ENCODE results near the gene UBE2J1. TPM values are rescaled to one million over a fixed set of nuclear protein-coding genes. Genes with fewer than 3 reads are reported as not detected.
"Not testable (repeated sequence)": the region's sequence is repeated elsewhere in the genome, so short reads cannot be mapped to it uniquely, and the experiment has no call there.

The UBE2J1 gene
- total and polyA plus RNA-seq, 2 experiments from 2014 or later, result 44.7 to 64.1 TPM

DNA sequence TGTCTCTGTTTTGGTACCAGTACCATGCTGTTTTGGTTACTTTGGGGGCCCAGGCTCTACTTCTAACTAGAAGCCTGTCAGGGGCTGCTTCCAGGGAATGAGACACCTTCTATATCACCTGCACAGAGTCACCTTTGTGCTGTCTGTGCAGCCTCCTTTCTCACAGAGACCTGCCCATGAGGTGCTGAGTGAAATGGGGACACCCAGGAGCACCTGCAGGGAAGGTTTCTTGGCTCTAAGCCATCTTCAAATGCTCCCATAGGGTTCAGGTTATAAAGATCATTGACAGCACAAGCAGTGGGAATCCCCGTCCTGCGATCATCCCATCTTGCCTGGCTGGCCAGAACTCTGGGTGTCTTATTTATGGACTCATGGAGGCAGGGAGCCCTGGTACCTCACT, 56.5 kb downstream of the UBE2J1 start:
- Histone ChIP-seq H3K4me2 (no peak overlapping the region), H3K36me3 (replicated peaks; ENCODE audit: insufficient read depth, low read depth) (no peaks in the 10 kb centered on the region), H3K4me1 (ENCODE audit: insufficient read depth) (no peaks in the 10 kb centered on the region), H3K4me3 (no peak overlapping the region), H3K9me3 (ENCODE audit: low read depth) (no peaks in the 10 kb centered on the region), H4K20me1 (ENCODE audit: insufficient read depth, poor library complexity, severe bottlenecking) (no peaks in the 10 kb centered on the region), H3K9me2 (replicated peaks; ENCODE audit: insufficient read depth) (no peaks in the 10 kb centered on the region), H3K27me3 (no peaks in the 10 kb centered on the region), H2AFZ (no peak overlapping the region), H3K27ac (no peak overlapping the region), H3K79me2 (no peaks in the 10 kb centered on the region)
- WGBS (ENCODE audit: low lambda C conversion rate, missing lambda C conversion rate), result 95% methylated on average over 2 of the region's 2 CpGs
- DNase-seq (ENCODE audit: low spot score), result no peak
- no peak for TF ChIP-seq CTCF (IDR thresholded peaks at IDR 0.05; ENCODE audit: poor library complexity)
- no peak for TF ChIP-seq EZH2phosphoT487 (IDR thresholded peaks at IDR 0.05; ENCODE audit: low read depth, severe bottlenecking, unreplicated experiment)
- no peak for TF ChIP-seq EZH2 (IDR thresholded peaks at IDR 0.05; ENCODE audit: borderline replicate concordance)

DNA sequence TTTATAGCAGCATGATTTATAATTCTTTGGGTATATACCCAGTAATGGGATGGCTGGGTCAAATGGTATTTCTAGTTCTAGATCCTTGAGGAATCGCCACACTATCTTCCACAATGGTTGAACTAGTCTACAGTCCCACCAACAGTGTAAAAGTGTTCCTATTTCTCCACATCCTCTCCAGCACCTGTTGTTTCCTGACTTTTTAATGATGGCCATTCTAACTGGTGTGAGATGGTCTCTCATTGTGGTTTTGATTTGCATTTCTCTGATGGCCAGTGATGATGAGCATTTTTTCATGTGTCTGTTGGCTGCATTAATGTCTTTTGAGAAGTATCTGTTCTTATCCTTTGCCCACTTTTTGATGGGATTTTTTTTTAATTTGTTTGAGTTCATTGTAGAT, 57.4 kb downstream of the UBE2J1 start:
- not testable (repeated sequence) for H3K9me3 ChIP-seq (ENCODE audit: low read depth); H3K4me1 ChIP-seq (ENCODE audit: insufficient read depth); DNase-seq (ENCODE audit: low spot score); H2AFZ ChIP-seq; H3K36me3 ChIP-seq (replicated peaks; ENCODE audit: insufficient read depth, low read depth); H4K20me1 ChIP-seq (ENCODE audit: insufficient read depth, poor library complexity, severe bottlenecking); H3K4me2 ChIP-seq; H3K27ac ChIP-seq; H3K4me3 ChIP-seq; H3K27me3 ChIP-seq; H3K79me2 ChIP-seq; H3K9me2 ChIP-seq (replicated peaks; ENCODE audit: insufficient read depth)
- 73% methylated on average over 1 of the region's 1 CpG for WGBS (ENCODE audit: low lambda C conversion rate, missing lambda C conversion rate)

DNA sequence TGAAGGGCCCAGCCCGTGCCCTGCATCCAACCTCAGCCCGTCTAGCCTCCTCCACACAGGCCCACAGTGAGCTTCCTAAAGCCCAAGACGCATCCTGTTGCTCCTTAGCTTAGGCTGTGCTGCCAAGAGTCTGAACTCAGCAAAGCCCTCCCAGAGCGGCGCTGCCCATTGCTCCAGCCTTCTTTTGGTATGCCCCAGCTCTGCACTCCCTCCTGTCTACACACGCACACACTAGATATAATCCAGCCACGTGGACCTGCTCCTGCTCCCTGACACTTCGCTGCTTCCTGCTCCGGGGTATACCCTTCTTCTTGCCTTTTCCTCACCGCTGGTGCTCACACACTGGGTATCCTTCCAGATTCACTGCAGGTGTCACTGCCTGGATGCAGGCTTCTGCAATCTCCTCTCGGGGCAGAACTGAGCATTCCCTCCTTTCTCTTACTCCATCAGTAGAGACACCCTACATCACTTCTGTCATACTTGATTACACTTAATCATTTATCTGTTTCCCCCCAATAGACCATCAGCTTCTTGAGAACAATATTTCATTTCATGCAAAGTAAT, 61.2 kb downstream of the UBE2J1 start:
- Histone ChIP-seq H3K27ac (no peak overlapping the region), H3K4me1 (ENCODE audit: insufficient read depth) (no peaks in the 10 kb centered on the region), H3K79me2 (no peaks in the 10 kb centered on the region), H3K27me3 (no peaks in the 10 kb centered on the region), H3K36me3 (replicated peaks; ENCODE audit: insufficient read depth, low read depth) (no peaks in the 10 kb centered on the region), H3K9me3 (ENCODE audit: low read depth) (no peaks in the 10 kb centered on the region), H4K20me1 (ENCODE audit: insufficient read depth, poor library complexity, severe bottlenecking) (no peaks in the 10 kb centered on the region), H3K9me2 (replicated peaks; ENCODE audit: insufficient read depth) (no peaks in the 10 kb centered on the region), H2AFZ (no peak overlapping the region), H3K4me3 (no peak overlapping the region), H3K4me2 (no peak overlapping the region)
- TF ChIP-seq CTCF (IDR thresholded peaks at IDR 0.05; ENCODE audit: poor library complexity) (no peak), EZH2phosphoT487 (IDR thresholded peaks at IDR 0.05; ENCODE audit: low read depth, severe bottlenecking, unreplicated experiment) (no peak), EZH2 (IDR thresholded peaks at IDR 0.05; ENCODE audit: borderline replicate concordance) (no peak)
- DNase-seq (ENCODE audit: low spot score), result no peak
- 85% methylated on average over 11 of the region's 11 CpGs for WGBS (ENCODE audit: low lambda C conversion rate, missing lambda C conversion rate)

DNA sequence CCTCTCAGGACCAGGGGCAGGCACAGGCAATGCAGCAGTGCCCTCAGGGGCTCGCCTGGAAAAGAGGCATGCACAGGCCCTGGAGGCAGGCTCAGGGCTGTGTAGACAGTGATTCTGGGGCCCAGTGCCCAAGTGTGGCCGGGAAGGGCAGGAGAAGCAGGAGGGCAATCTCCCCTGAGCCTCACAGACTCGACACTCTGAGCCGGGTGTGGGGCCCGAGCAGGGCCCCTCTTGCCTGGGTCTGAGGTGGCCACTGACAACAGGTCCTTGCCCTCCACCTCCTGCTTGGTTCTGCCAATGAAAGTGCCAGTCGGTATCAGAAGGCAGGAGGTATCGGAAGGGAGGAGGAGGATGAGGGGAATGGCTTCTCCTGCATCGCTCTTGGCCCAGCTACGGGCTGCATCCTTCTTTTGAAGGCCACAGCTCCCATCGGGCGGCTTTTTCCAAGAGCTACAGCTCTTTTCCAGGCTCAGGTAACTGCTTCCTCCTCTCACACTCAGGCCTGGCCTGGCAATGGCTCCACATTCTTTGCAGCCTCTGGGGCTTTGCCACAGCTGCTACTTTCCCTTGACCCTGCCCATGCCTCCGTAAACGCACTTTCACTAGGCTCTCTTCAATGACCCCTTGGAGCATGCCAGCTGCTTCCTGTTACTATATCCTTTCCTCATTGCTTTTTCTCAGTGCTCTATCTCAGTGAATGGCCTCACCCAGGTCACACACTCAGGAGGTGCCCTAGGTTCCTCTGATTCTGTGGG, 61.9 kb downstream of the UBE2J1 start:
- Histone ChIP-seq H3K79me2 (no peaks in the 10 kb centered on the region), H3K9me2 (replicated peaks; ENCODE audit: insufficient read depth) (no peaks in the 10 kb centered on the region), H3K4me3 (no peak overlapping the region), H3K4me2 (no peak overlapping the region), H3K27ac (no peak overlapping the region), H4K20me1 (ENCODE audit: insufficient read depth, poor library complexity, severe bottlenecking) (no peaks in the 10 kb centered on the region), H2AFZ (no peak overlapping the region), H3K9me3 (ENCODE audit: low read depth) (no peaks in the 10 kb centered on the region), H3K36me3 (replicated peaks; ENCODE audit: insufficient read depth, low read depth) (no peaks in the 10 kb centered on the region), H3K27me3 (no peaks in the 10 kb centered on the region), H3K4me1 (ENCODE audit: insufficient read depth) (no peaks in the 10 kb centered on the region)
- whole genome bisulfite sequencing (ENCODE audit: low lambda C conversion rate, missing lambda C conversion rate), result 93% methylated on average over 13 of the region's 13 CpGs
- no peak for DNase-seq (ENCODE audit: low spot score)
- TF ChIP-seq CTCF (IDR thresholded peaks at IDR 0.05; ENCODE audit: poor library complexity) (no peak), EZH2phosphoT487 (IDR thresholded peaks at IDR 0.05; ENCODE audit: low read depth, severe bottlenecking, unreplicated experiment) (no peak), EZH2 (IDR thresholded peaks at IDR 0.05; ENCODE audit: borderline replicate concordance) (no peak)

Data from hepatocyte (in vitro differentiated cells).